SK-N-SH treated with all-trans-retinoic acid at 6 μM for 48 hours (cell line): ENCODE measurements around the gene SCN4A.
"Not testable (repeated sequence)": the region's sequence is repeated elsewhere in the genome, so short reads cannot be mapped to it uniquely, and the experiment has no call there.

Experiments used
- ATAC-seq: fragments of 200-7000 bp; cut with Tn5 transposase; 3 replicates; pipeline ENCODE4 v1.9.1; 2020; ENCODE audit warnings: mild to moderate bottlenecking, moderate library complexity
- ARNTL ChIP-seq: fragments of 450-650 bp; formaldehyde crosslinking; IDR thresholded peaks from 2 replicates; pipeline ENCODE4 v1.5.0; 2020; ENCODE audit warnings: low read depth, mild to moderate bottlenecking, moderate library complexity, borderline replicate concordance
- BACH2 ChIP-seq: fragments of 250-450 bp; sonication (Bioruptor Pico); IDR thresholded peaks from 2 replicates; pipeline ENCODE4 v1.9.0; 2021; ENCODE audit warnings: mild to moderate bottlenecking, borderline replicate concordance
- CSDC2 ChIP-seq: fragments of 250-450 bp; sonication (Bioruptor Pico); IDR thresholded peaks from 2 replicates; pipeline ENCODE4 v1.5.0; 2020; ENCODE audit warnings: mild to moderate bottlenecking, moderate library complexity
- CSRNP3 ChIP-seq: fragments of 250-450 bp; sonication (Bioruptor Pico); IDR thresholded peaks from 2 replicates; pipeline ENCODE4 v1.5.1; 2021; ENCODE audit warnings: mild to moderate bottlenecking, moderate library complexity
- PATZ1 ChIP-seq: fragments of 250-450 bp; sonication (Bioruptor Pico); IDR thresholded peaks from 2 replicates; pipeline ENCODE4 v1.8.0; 2020; ENCODE audit warnings: mild to moderate bottlenecking, moderate library complexity, borderline replicate concordance
- POU6F1 ChIP-seq: fragments of 250-450 bp; sonication (Bioruptor Pico); IDR thresholded peaks from 2 replicates; pipeline ENCODE4 v1.8.0; 2021; ENCODE audit warnings: low read depth, mild to moderate bottlenecking, moderate library complexity, borderline replicate concordance
- RARB ChIP-seq: fragments of 250-450 bp; sonication (Bioruptor Pico); IDR thresholded peaks from 2 replicates; pipeline ENCODE4 v1.8.0; 2021; ENCODE audit warnings: mild to moderate bottlenecking, moderate library complexity
- SNAI2 ChIP-seq: fragments of 250-450 bp; sonication (Bioruptor Pico); IDR thresholded peaks from 2 replicates; pipeline ENCODE4 v1.5.0; 2020; ENCODE audit warnings: mild to moderate bottlenecking, moderate library complexity
- TCF4 ChIP-seq: fragments of 250-450 bp; sonication (Bioruptor Pico); IDR thresholded peaks from 2 replicates; pipeline ENCODE4 v1.8.0; 2021; ENCODE audit warnings: mild to moderate bottlenecking, moderate library complexity, borderline replicate concordance
- TOX ChIP-seq: fragments of 250-450 bp; sonication (Bioruptor Pico); IDR thresholded peaks from 2 replicates; pipeline ENCODE4 v1.8.0; 2021; ENCODE audit warnings: mild to moderate bottlenecking, moderate library complexity, borderline replicate concordance
- TSHZ2 ChIP-seq: fragments of 250-450 bp; sonication (Bioruptor Pico); IDR thresholded peaks from 2 replicates; pipeline ENCODE4 v1.5.0; 2020; ENCODE audit warnings: mild to moderate bottlenecking, moderate library complexity
- ZC3H10 ChIP-seq: fragments of 250-450 bp; sonication (Bioruptor Pico); IDR thresholded peaks from 2 replicates; pipeline ENCODE4 v1.5.1; 2021; ENCODE audit warnings: mild to moderate bottlenecking, moderate library complexity
- ZFP3 ChIP-seq: fragments of 250-450 bp; sonication (Bioruptor Pico); IDR thresholded peaks from 2 replicates; pipeline ENCODE4 v1.5.0; 2020; ENCODE audit warnings: mild to moderate bottlenecking, moderate library complexity
- ZFP30 ChIP-seq: fragments of 450-650 bp; formaldehyde crosslinking; IDR thresholded peaks from 2 replicates; pipeline ENCODE4 v1.5.0; 2022; ENCODE audit warnings: mild to moderate bottlenecking, moderate library complexity
- ZNF565 ChIP-seq: fragments of 450-650 bp; formaldehyde crosslinking; conservative IDR thresholded peaks from 2 replicates; pipeline ENCODE4 v1.5.0; 2020; ENCODE audit warnings: low read depth, mild to moderate bottlenecking, moderate library complexity
- ZNF8 ChIP-seq: fragments of 450-650 bp; formaldehyde crosslinking; IDR thresholded peaks from 2 replicates; pipeline ENCODE4 v1.5.0; 2020; ENCODE audit warnings: mild to moderate bottlenecking, moderate library complexity

Gene SCN4A

GRCh38 chr17:63919311-63919723 is 53.4 kb downstream of the SCN4A start:
- ATAC-seq: peak; percentile 96
- no peak for TF ChIP-seq ZC3H10 (CRISPR knock-in tag)
- TF ChIP-seq ZNF8: no peak
- no peak for TF ChIP-seq CSDC2
- no peak for TF ChIP-seq ZFP30
- no peak for TF ChIP-seq POU6F1 (CRISPR knock-in tag)
- TF ChIP-seq BACH2 (CRISPR knock-in tag): no peak
- TF ChIP-seq TOX (CRISPR knock-in tag): no peak
- no peak for TF ChIP-seq SNAI2 (CRISPR knock-in tag)
- no peak for TF ChIP-seq PATZ1
- TF ChIP-seq, all 23 proteins: peak for 0

GRCh38 chr17:63918789-63919305 is 53.9 kb downstream of the SCN4A start, which contains the start of gene GH1:
Gene GH1, minus strand, starts transcription at chr17:63918839. Its CDS starts 63 bp downstream, at chr17:63918776.
- ATAC-seq: not testable (repeated sequence)

GRCh38 chr17:63918305-63918704 is 54.4 kb downstream of the SCN4A start:
- no peak for ATAC-seq
- TF ChIP-seq ZNF8 (no peak), TSHZ2 (CRISPR knock-in tag) (no peak)

GRCh38 chr17:63917646-63918045 is 55.1 kb downstream of the SCN4A start:
- no peak for ATAC-seq

GRCh38 chr17:63917206-63917605 is 55.5 kb downstream of the SCN4A start:
- ATAC-seq: not testable (repeated sequence)

More at GRCh38 chr17:63917646-63918045, 55.1 kb downstream of the SCN4A start:
- TF ChIP-seq SNAI2 (CRISPR knock-in tag) (no peak), CSDC2 (no peak), ARNTL (CRISPR knock-in tag) (no peak), RARB (CRISPR knock-in tag) (no peak), ZFP30 (no peak), ZNF565 (CRISPR knock-in tag) (no peak), ZFP3 (no peak), PATZ1 (no peak), CSRNP3 (no peak), TCF4 (CRISPR knock-in tag) (no peak), ZC3H10 (CRISPR knock-in tag) (no peak), TOX (CRISPR knock-in tag) (no peak)
